Activated CD8-positive, alpha-beta T cell treated with anti-CD3 and anti-CD28 coated beads, Interleukin-2, amount 10 ng/mL, durations not matched to agents 7 days and 5 days (primary cell): ENCODE results near the gene SLC5A3. TPM values are rescaled to one million over a fixed set of nuclear protein-coding genes. Genes with fewer than 3 reads are reported as not detected.

Source experiments
- ATAC-seq: fragments of 150-1000 bp; cut with Tn5 transposase; one replicate; pipeline ENCODE4 v1.10.0; 2021; ENCODE audit warnings: moderate library complexity
- CTCF ChIA-PET: fragments of 350-600 bp; sonication (Branson Sonifier 250); formaldehyde crosslinking; loops from one replicate; lab custom pipeline; 2021; ENCODE audit warnings: antibody characterized with exemption; lab: Charles Lee
- POLR2A ChIA-PET: fragments of 350-600 bp; sonication (Branson Sonifier 250); formaldehyde crosslinking; loops from one replicate; lab custom pipeline; 2021; ENCODE audit warnings: antibody characterized with exemption; lab: Charles Lee
- DNase-seq: peaks from one replicate; pipeline ENCODE4 v3.0.0-alpha.2; 2020
- H3K27ac Mint-ChIP-seq: one replicate; pipeline ENCODE4 v1.8.0; 2021; ENCODE audit warnings: mild to moderate bottlenecking, mixed read lengths
- H3K27me3 Mint-ChIP-seq: one replicate; pipeline ENCODE4 v1.8.0; 2021; ENCODE audit warnings: low read depth, mixed read lengths
- H3K36me3 Mint-ChIP-seq: one replicate; pipeline ENCODE4 v1.8.0; 2021; ENCODE audit warnings: low read depth, mixed read lengths
- H3K4me1 Mint-ChIP-seq: one replicate; pipeline ENCODE4 v1.8.0; 2021; ENCODE audit warnings: low read depth, mixed read lengths
- H3K4me3 Mint-ChIP-seq: one replicate; pipeline ENCODE4 v1.8.0; 2021; ENCODE audit warnings: mild to moderate bottlenecking, mixed read lengths
- H3K9me3 Mint-ChIP-seq: one replicate; pipeline ENCODE4 v1.8.0; 2022; ENCODE audit warnings: mixed read lengths; ENCODE audit not compliant: insufficient read depth
- total RNA-seq, 2 experiments: library from RNA; stranded (reverse); gene quantifications; one replicate each; pipeline ENCODE4 v1.2.3, GENCODE V29; 2021

SLC5A3 gene
- total RNA-seq, 2 experiments from 2014 or later: 22.4 to 24.2 TPM

- Mint-ChIP-seq H3K4me1 (peaks cover 65% of the 10 kb centered on the region), H3K27ac (no peak overlapping the region), H3K36me3 (peaks cover 56% of the 10 kb centered on the region), H3K9me3 (no peaks in the 10 kb centered on the region), H3K27me3 (no peaks in the 10 kb centered on the region), H3K4me3 (no peak overlapping the region)
- no peak for ATAC-seq
- POLR2A ChIA-PET: interaction anchor here (0.6 kb wide), 2 partner anchors 46 to 196 kb away, joined by 3 read pairs; no protein-coding TSS in a partner anchor
- no peak for DNase-seq
- CTCF ChIA-PET: interaction anchor here (1.1 to 3.6 kb wide), 3 partner anchors 9 to 159 kb away, joined by 3 to 21 read pairs (median 6); no protein-coding TSS in a partner anchor
Measured at GRCh38 chr21:34083357-34083756, 10.0 kb downstream of the SLC5A3 start.

GRCh38 chr21:34085129-34085528 is 11.8 kb downstream of the SLC5A3 start:
- Mint-ChIP-seq H3K27me3 (no peaks in the 10 kb centered on the region), H3K36me3 (peaks cover 49% of the 10 kb centered on the region), H3K4me3 (no peak overlapping the region), H3K4me1 (peaks cover 61% of the 10 kb centered on the region), H3K27ac (no peak overlapping the region), H3K9me3 (no peaks in the 10 kb centered on the region)
- ATAC-seq: no peak
- POLR2A ChIA-PET: no interaction called here
- CTCF ChIA-PET: no interaction called here
- no peak for DNase-seq

GRCh38 chr21:34086887-34087306 is 13.5 kb downstream of the SLC5A3 start:
- Mint-ChIP-seq H3K27me3 (no peaks in the 10 kb centered on the region), H3K36me3 (peaks cover 38% of the 10 kb centered on the region), H3K27ac (no peak overlapping the region), H3K4me1 (peaks cover 59% of the 10 kb centered on the region), H3K9me3 (no peaks in the 10 kb centered on the region), H3K4me3 (no peak overlapping the region)
- peak; percentile 46 for DNase-seq
- ChIA-PET POLR2A (interaction anchor here (1.0 to 2.1 kb wide), 3 partner anchors 9 to 155 kb away, joined by 3 to 12 read pairs (median 3); no protein-coding TSS in a partner anchor), CTCF (interaction anchor here (0.9 to 1.7 kb wide), 6 partner anchors 11 to 261 kb away, joined by 3 to 7 read pairs (median 4); partner anchors contain the start of genes MRPS6 and SLC5A3)
- ATAC-seq: peak; percentile 67

- H3K27me3 Mint-ChIP-seq: no peaks in the 10 kb centered on the region
- ChIA-PET POLR2A (no interaction called here), CTCF (interaction anchor here (0.8 to 1.3 kb wide), 2 partner anchors 114 to 165 kb away, joined by 3 to 5 read pairs; no protein-coding TSS in a partner anchor)
- H3K4me1 Mint-ChIP-seq: peaks cover 50% of the 10 kb centered on the region
- H3K27ac Mint-ChIP-seq: peak overlapping the region; percentile 39
- DNase-seq: no peak
- no peak for ATAC-seq
- no peak overlapping the region for H3K4me3 Mint-ChIP-seq
- no peaks in the 10 kb centered on the region for H3K9me3 Mint-ChIP-seq
- peaks cover 34% of the 10 kb centered on the region for H3K36me3 Mint-ChIP-seq
Measured at GRCh38 chr21:34088752-34089151, 15.4 kb downstream of the SLC5A3 start.

- DNase-seq: no peak
- Mint-ChIP-seq H3K4me1 (peaks cover 43% of the 10 kb centered on the region), H3K4me3 (no peak overlapping the region), H3K36me3 (peaks cover 42% of the 10 kb centered on the region), H3K27me3 (no peaks in the 10 kb centered on the region), H3K9me3 (no peaks in the 10 kb centered on the region), H3K27ac (no peak overlapping the region)
- ATAC-seq: no peak
- ChIA-PET CTCF (interaction anchor here (0.8 to 6.1 kb wide), 11 partner anchors 9 to 260 kb away, joined by 3 to 62 read pairs (median 11); partner anchors contain the start of genes MRPS6 and SLC5A3), POLR2A (interaction anchor here (0.8 to 2.0 kb wide), 3 partner anchors 42 to 142 kb away, joined by 3 to 8 read pairs (median 4); no protein-coding TSS in a partner anchor)
Measured at GRCh38 chr21:34091032-34091431, 17.7 kb downstream of the SLC5A3 start.

GRCh38 chr21:34091607-34092006 is 18.2 kb downstream of the SLC5A3 start:
- no peak for ATAC-seq
- ChIA-PET CTCF (interaction anchor here (1.1 to 6.1 kb wide), 12 partner anchors 8 to 259 kb away, joined by 3 to 62 read pairs (median 11); partner anchors contain the start of genes MRPS6 and SLC5A3), POLR2A (interaction anchor here (0.8 to 2.0 kb wide), 3 partner anchors 41 to 143 kb away, joined by 3 to 8 read pairs (median 4); no protein-coding TSS in a partner anchor)
- Mint-ChIP-seq H3K4me3 (no peak overlapping the region), H3K4me1 (peaks cover 43% of the 10 kb centered on the region), H3K36me3 (peaks cover 48% of the 10 kb centered on the region), H3K27me3 (no peaks in the 10 kb centered on the region), H3K9me3 (no peaks in the 10 kb centered on the region), H3K27ac (no peak overlapping the region)
- DNase-seq: no peak

- Mint-ChIP-seq H3K27ac (peak overlapping the region; percentile 74), H3K27me3 (no peaks in the 10 kb centered on the region), H3K9me3 (no peaks in the 10 kb centered on the region), H3K36me3 (peaks cover 56% of the 10 kb centered on the region), H3K4me1 (peaks cover 51% of the 10 kb centered on the region), H3K4me3 (no peak overlapping the region)
- no peak for ATAC-seq
- POLR2A ChIA-PET: no interaction called here
- CTCF ChIA-PET: interaction anchor here (0.7 to 6.1 kb wide), 18 partner anchors 8 to 262 kb away, joined by 3 to 62 read pairs (median 5); partner anchors contain the start of genes MRPS6 and SLC5A3
- no peak for DNase-seq
Measured at GRCh38 chr21:34092262-34092921, 19.0 kb downstream of the SLC5A3 start.

GRCh38 chr21:34093083-34093482 is 19.7 kb downstream of the SLC5A3 start:
- H3K9me3 Mint-ChIP-seq: no peaks in the 10 kb centered on the region
- ATAC-seq (no peak), DNase-seq (no peak)
- H3K27me3 Mint-ChIP-seq: no peaks in the 10 kb centered on the region
- CTCF ChIA-PET: interaction anchor here (0.7 to 6.1 kb wide), 16 partner anchors 7 to 262 kb away, joined by 3 to 62 read pairs (median 6); partner anchors contain the start of genes MRPS6 and SLC5A3
- H3K4me1 Mint-ChIP-seq: peaks cover 54% of the 10 kb centered on the region
- H3K4me3 Mint-ChIP-seq: no peak overlapping the region
- H3K27ac Mint-ChIP-seq: no peak overlapping the region
- POLR2A ChIA-PET: no interaction called here
- peaks cover 63% of the 10 kb centered on the region for H3K36me3 Mint-ChIP-seq

- ChIA-PET CTCF (interaction anchor here (1.4 to 6.1 kb wide), 3 partner anchors 19 to 253 kb away, joined by 3 to 62 read pairs (median 8); partner anchors contain the start of genes MRPS6 and SLC5A3), POLR2A (interaction anchor here (0.8 to 1.6 kb wide), 2 partner anchors 8 to 19 kb away, joined by 3 read pairs; no protein-coding TSS in a partner anchor)
- Mint-ChIP-seq H3K9me3 (no peaks in the 10 kb centered on the region), H3K27ac (no peak overlapping the region), H3K4me3 (no peak overlapping the region), H3K4me1 (peaks cover 49% of the 10 kb centered on the region), H3K36me3 (peaks cover 75% of the 10 kb centered on the region), H3K27me3 (no peaks in the 10 kb centered on the region)
- ATAC-seq (no peak), DNase-seq (no peak)
Measured at GRCh38 chr21:34094949-34095348, 21.6 kb downstream of the SLC5A3 start.

- no peaks in the 10 kb centered on the region for H3K9me3 Mint-ChIP-seq
- POLR2A ChIA-PET: no interaction called here
- no peak overlapping the region for H3K27ac Mint-ChIP-seq
- peaks cover 95% of the 10 kb centered on the region for H3K36me3 Mint-ChIP-seq
- H3K27me3 Mint-ChIP-seq: no peaks in the 10 kb centered on the region
- ATAC-seq (no peak), DNase-seq (no peak)
- CTCF ChIA-PET: interaction anchor here (2.8 kb wide), 1 partner anchor 173 kb away, joined by 8 read pairs; no protein-coding TSS in a partner anchor
- H3K4me3 Mint-ChIP-seq: no peak overlapping the region
- H3K4me1 Mint-ChIP-seq: peaks cover 50% of the 10 kb centered on the region
Measured at GRCh38 chr21:34097442-34097841, 24.1 kb downstream of the SLC5A3 start.

- POLR2A ChIA-PET: no interaction called here
Measured at GRCh38 chr21:34100337-34100736, 27.0 kb downstream of the SLC5A3 start.

More at GRCh38 chr21:34100337-34100736, 27.0 kb downstream of the SLC5A3 start:
- no peak for DNase-seq
- H3K27ac Mint-ChIP-seq: no peak overlapping the region
- ATAC-seq: no peak
- H3K4me3 Mint-ChIP-seq: no peak overlapping the region
- H3K4me1 Mint-ChIP-seq: peaks cover 41% of the 10 kb centered on the region
- no peaks in the 10 kb centered on the region for H3K9me3 Mint-ChIP-seq
- peaks cover 92% of the 10 kb centered on the region for H3K36me3 Mint-ChIP-seq
- CTCF ChIA-PET: interaction anchor here (1.1 to 2.8 kb wide), 8 partner anchors 9 to 262 kb away, joined by 3 to 19 read pairs (median 4); no protein-coding TSS in a partner anchor
- H3K27me3 Mint-ChIP-seq: no peaks in the 10 kb centered on the region
